GM21619 (cell line): ENCODE data around the gene PCED1B.
"Not testable (repeated sequence)": the region's sequence is repeated elsewhere in the genome, so short reads cannot be mapped to it uniquely, and the experiment has no call there.

Experiments used
- ATAC-seq: cut with Tn5 transposase; IDR thresholded peaks from one replicate; pipeline ENCODE4 v1.9.1; 2021; ENCODE audit not compliant: unreplicated experiment

The PCED1B gene

GRCh38 chr12:47117305-47117704 is 37.9 kb downstream of the PCED1B start:
- not testable (repeated sequence) for ATAC-seq

GRCh38 chr12:47120736-47121135 is 41.3 kb downstream of the PCED1B start:
- no peak for ATAC-seq

- no peak for ATAC-seq
Measured at GRCh38 chr12:47121146-47121545, 41.7 kb downstream of the PCED1B start.

- no peak for ATAC-seq
Measured at GRCh38 chr12:47122602-47123001, 43.2 kb downstream of the PCED1B start.

GRCh38 chr12:47123730-47124129 is 44.3 kb downstream of the PCED1B start:
- ATAC-seq, result no peak

GRCh38 chr12:47124451-47124850 is 45.0 kb downstream of the PCED1B start:
- ATAC-seq, result no peak

GRCh38 chr12:47126246-47126645 is 46.8 kb downstream of the PCED1B start:
- ATAC-seq, result no peak

- no peak for ATAC-seq
Measured at GRCh38 chr12:47131011-47131410, 51.6 kb downstream of the PCED1B start.

GRCh38 chr12:47134005-47134404 is 54.6 kb downstream of the PCED1B start:
- ATAC-seq, result no peak

GRCh38 chr12:47135578-47135977 is 56.2 kb downstream of the PCED1B start:
- ATAC-seq, result no peak

- no peak for ATAC-seq
Measured at GRCh38 chr12:47139000-47139681, 59.7 kb downstream of the PCED1B start.

GRCh38 chr12:47141459-47141858 is 62.0 kb downstream of the PCED1B start:
- no peak for ATAC-seq

- no peak for ATAC-seq
Measured at GRCh38 chr12:47144769-47145168, 65.3 kb downstream of the PCED1B start.

GRCh38 chr12:47145188-47145587 is 65.8 kb downstream of the PCED1B start:
- ATAC-seq, result no peak

GRCh38 chr12:47147739-47148138 is 68.3 kb downstream of the PCED1B start:
- ATAC-seq, result no peak

- ATAC-seq, result no peak
Measured at GRCh38 chr12:47149146-47149545, 69.7 kb downstream of the PCED1B start.

GRCh38 chr12:47152095-47152494 is 72.7 kb downstream of the PCED1B start:
- ATAC-seq, result no peak

GRCh38 chr12:47155457-47156166 is 76.2 kb downstream of the PCED1B start:
- no peak for ATAC-seq

- no peak for ATAC-seq
Measured at GRCh38 chr12:47156167-47156736, 76.8 kb downstream of the PCED1B start.

GRCh38 chr12:47158792-47159191 is 79.4 kb downstream of the PCED1B start:
- no peak for ATAC-seq

- ATAC-seq, result no peak
Measured at GRCh38 chr12:47159348-47159747, 79.9 kb downstream of the PCED1B start.
